ENCODE data around the gene FMNL1.

DNA sequence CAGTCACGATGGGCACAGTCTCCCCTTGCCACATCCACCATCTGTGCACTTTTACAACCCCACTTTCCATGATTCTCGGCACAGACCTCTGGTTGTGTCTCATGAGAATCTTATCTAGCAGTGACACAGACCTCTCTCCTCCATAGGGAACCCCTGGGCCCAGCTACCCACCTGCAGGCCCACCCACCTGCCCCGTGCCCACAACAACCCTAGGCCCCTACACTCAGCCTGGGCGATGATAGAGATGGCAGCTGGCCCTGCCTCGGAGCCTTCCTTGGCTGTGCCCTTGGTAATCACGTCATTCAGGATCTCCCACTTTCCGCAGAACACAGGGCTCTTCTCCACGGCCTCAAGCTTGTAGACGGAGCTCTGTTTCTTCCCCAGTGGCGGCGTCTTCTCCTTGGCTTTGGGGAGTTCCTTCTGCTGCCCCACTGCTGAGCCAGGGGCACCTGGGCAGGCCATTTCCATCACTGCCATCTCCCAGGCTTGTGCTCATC is 68.6 kb downstream of the FMNL1 start:
- TF ChIP-seq CTCF (IDR thresholded peaks at IDR 0.05; ENCODE audit: insufficient read depth, low read length): no peak
- TF ChIP-seq POLR2AphosphoS5 (IDR thresholded peaks at IDR 0.05; ENCODE audit: low read depth): no peak
- no peak for TF ChIP-seq GABPA (IDR thresholded peaks at IDR 0.05; ENCODE audit: low read depth)
- TF ChIP-seq, protein P1, sequence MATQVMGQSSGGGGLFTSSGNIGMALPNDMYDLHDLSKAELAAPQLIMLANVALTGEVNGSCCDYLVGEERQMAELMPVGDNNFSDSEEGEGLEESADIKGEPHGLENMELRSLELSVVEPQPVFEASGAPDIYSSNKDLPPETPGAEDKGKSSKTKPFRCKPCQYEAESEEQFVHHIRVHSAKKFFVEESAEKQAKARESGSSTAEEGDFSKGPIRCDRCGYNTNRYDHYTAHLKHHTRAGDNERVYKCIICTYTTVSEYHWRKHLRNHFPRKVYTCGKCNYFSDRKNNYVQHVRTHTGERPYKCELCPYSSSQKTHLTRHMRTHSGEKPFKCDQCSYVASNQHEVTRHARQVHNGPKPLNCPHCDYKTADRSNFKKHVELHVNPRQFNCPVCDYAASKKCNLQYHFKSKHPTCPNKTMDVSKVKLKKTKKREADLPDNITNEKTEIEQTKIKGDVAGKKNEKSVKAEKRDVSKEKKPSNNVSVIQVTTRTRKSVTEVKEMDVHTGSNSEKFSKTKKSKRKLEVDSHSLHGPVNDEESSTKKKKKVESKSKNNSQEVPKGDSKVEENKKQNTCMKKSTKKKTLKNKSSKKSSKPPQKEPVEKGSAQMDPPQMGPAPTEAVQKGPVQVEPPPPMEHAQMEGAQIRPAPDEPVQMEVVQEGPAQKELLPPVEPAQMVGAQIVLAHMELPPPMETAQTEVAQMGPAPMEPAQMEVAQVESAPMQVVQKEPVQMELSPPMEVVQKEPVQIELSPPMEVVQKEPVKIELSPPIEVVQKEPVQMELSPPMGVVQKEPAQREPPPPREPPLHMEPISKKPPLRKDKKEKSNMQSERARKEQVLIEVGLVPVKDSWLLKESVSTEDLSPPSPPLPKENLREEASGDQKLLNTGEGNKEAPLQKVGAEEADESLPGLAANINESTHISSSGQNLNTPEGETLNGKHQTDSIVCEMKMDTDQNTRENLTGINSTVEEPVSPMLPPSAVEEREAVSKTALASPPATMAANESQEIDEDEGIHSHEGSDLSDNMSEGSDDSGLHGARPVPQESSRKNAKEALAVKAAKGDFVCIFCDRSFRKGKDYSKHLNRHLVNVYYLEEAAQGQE (IDR thresholded peaks at IDR 0.05; ENCODE audit: insufficient replicate concordance, low read depth): no peak
- TF ChIP-seq SPI1 (IDR thresholded peaks at IDR 0.05; ENCODE audit: borderline replicate concordance, low read depth): no peak

Measured in HL-60 (cell line).